GM19193 (cell line): ENCODE data around the gene GALNT14.

Experiments
- POLR2A ChIP-seq: IDR thresholded peaks from 4 replicates; pipeline ENCODE4 v1.6.1; 2011; ENCODE audit not compliant: insufficient read depth, insufficient read length; ENCODE audit errors: extremely low read depth

GALNT14 gene

GRCh38 chr2:30965022-30965531 lies 173.2 kb downstream of the GALNT14 start:
- no peak for TF ChIP-seq POLR2A

GRCh38 chr2:30964334-30965005 lies 173.8 kb downstream of the GALNT14 start:
- TF ChIP-seq POLR2A: no peak

- no peak for TF ChIP-seq POLR2A
These were observed 175.1 kb downstream of the GALNT14 start for GRCh38 chr2:30963184-30963583.

- TF ChIP-seq POLR2A: no peak
These were observed 178.0 kb downstream of the GALNT14 start for GRCh38 chr2:30960213-30960612.

- TF ChIP-seq POLR2A: no peak
These were observed 178.6 kb downstream of the GALNT14 start for GRCh38 chr2:30959653-30960052.

- TF ChIP-seq POLR2A: no peak
These were observed 179.3 kb downstream of the GALNT14 start for GRCh38 chr2:30958918-30959265.

GRCh38 chr2:30958193-30958917 lies 179.9 kb downstream of the GALNT14 start:
- TF ChIP-seq POLR2A: no peak

GRCh38 chr2:30957591-30957990 lies 180.6 kb downstream of the GALNT14 start:
- no peak for TF ChIP-seq POLR2A

GRCh38 chr2:30956995-30957394 lies 181.2 kb downstream of the GALNT14 start:
- TF ChIP-seq POLR2A: no peak

- TF ChIP-seq POLR2A: no peak
These were observed 182.6 kb downstream of the GALNT14 start for GRCh38 chr2:30955516-30956132.

GRCh38 chr2:30950339-30950738 lies 187.9 kb downstream of the GALNT14 start:
- no peak for TF ChIP-seq POLR2A

GRCh38 chr2:30949435-30949834 lies 188.8 kb downstream of the GALNT14 start:
- no peak for TF ChIP-seq POLR2A

GRCh38 chr2:30948857-30949256 lies 189.4 kb downstream of the GALNT14 start:
- no peak for TF ChIP-seq POLR2A

GRCh38 chr2:30948130-30948529 lies 190.1 kb downstream of the GALNT14 start:
- TF ChIP-seq POLR2A: no peak

GRCh38 chr2:30947686-30948085 lies 190.6 kb downstream of the GALNT14 start:
- TF ChIP-seq POLR2A: no peak

- TF ChIP-seq POLR2A: no peak
These were observed 195.8 kb downstream of the GALNT14 start for GRCh38 chr2:30942419-30942818.
